ENCODE results near the gene MGMT. TPM values are rescaled to one million over a fixed set of nuclear protein-coding genes. Genes with fewer than 3 reads are reported as not detected.

Gene MGMT
- total and polyA plus RNA-seq, 4 experiments from 2014 or later, result 18.5 to 31.3 (median 24.4) TPM

GRCh38 chr10:129477051-129477450 is 10.0 kb downstream of the MGMT start:
- H3K27ac Mint-ChIP-seq, result peak overlapping the region in 1 of 7 donors; percentile 20
- no peak overlapping the region for H3K4me3 Mint-ChIP-seq
- peaks cover 21 to 38% of the 10 kb centered on the region in 2 donors for H3K36me3 Mint-ChIP-seq
- H3K4me1 ChIP-seq (ENCODE audit: insufficient read depth, low read length), result no peaks in the 10 kb centered on the region
- intact Hi-C loops (cut with micrococcal nuclease), result loop anchor here (5.0 kb wide), 1 partner anchor 415 kb away; no protein-coding TSS in a partner anchor
- no peaks in the 10 kb centered on the region for H3K27me3 Mint-ChIP-seq
- H3K27ac ChIP-seq (ENCODE audit: low read depth, low read length), result no peak overlapping the region
- ChIA-PET CTCF (ENCODE audit: partially characterized antibody) (no interaction called here), POLR2A (ENCODE audit: partially characterized antibody) (no interaction called here)
- no peak for DNase-seq
- peaks cover 0 to 7% of the 10 kb centered on the region in 2 donors for H3K9me3 ChIP-seq (ENCODE audit: control insufficient read depth in 1 of 2, low read length in 2 of 2)
- H3K4me3 ChIP-seq (ENCODE audit: low read length in 2 of 2), result no peak overlapping the region
- H3K4me1 Mint-ChIP-seq, result peaks cover 8 to 21% (median 12%) of the 10 kb centered on the region in 4 donors
- no peaks in the 10 kb centered on the region for H3K27me3 ChIP-seq (ENCODE audit: insufficient read depth, low read length)
- no peaks in the 10 kb centered on the region for H3K36me3 ChIP-seq (ENCODE audit: insufficient read depth, low read length)
- peaks cover 5 to 27% (median 19%) of the 10 kb centered on the region in 8 donors for H3K9me3 Mint-ChIP-seq

- Mint-ChIP-seq H3K27me3 (no peaks in the 10 kb centered on the region), H3K27ac (no peak overlapping the region), H3K36me3 (peaks cover 34 to 38% of the 10 kb centered on the region in 2 donors), H3K9me3 (peaks cover 7 to 66% (median 47%) of the 10 kb centered on the region in 8 donors), H3K4me1 (peaks cover 0 to 9% (median 7%) of the 10 kb centered on the region in 4 donors), H3K4me3 (no peak overlapping the region)
- Histone ChIP-seq H3K4me1 (ENCODE audit: insufficient read depth, low read length) (no peaks in the 10 kb centered on the region), H3K27me3 (ENCODE audit: insufficient read depth, low read length) (no peaks in the 10 kb centered on the region), H3K4me3 (ENCODE audit: low read length in 2 of 2) (no peak overlapping the region), H3K9me3 (ENCODE audit: control insufficient read depth in 1 of 2, low read length in 2 of 2) (peaks cover 0 to 13% of the 10 kb centered on the region in 2 donors), H3K27ac (ENCODE audit: low read depth, low read length) (no peak overlapping the region), H3K36me3 (ENCODE audit: insufficient read depth, low read length) (no peaks in the 10 kb centered on the region)
- DNase-seq, result no peak
- intact Hi-C loops (cut with micrococcal nuclease), result no loop called here
- ChIA-PET POLR2A (ENCODE audit: partially characterized antibody) (no interaction called here), CTCF (ENCODE audit: partially characterized antibody) (no interaction called here)
These were observed 14.6 kb downstream of the MGMT start for GRCh38 chr10:129481641-129482040.

DNA sequence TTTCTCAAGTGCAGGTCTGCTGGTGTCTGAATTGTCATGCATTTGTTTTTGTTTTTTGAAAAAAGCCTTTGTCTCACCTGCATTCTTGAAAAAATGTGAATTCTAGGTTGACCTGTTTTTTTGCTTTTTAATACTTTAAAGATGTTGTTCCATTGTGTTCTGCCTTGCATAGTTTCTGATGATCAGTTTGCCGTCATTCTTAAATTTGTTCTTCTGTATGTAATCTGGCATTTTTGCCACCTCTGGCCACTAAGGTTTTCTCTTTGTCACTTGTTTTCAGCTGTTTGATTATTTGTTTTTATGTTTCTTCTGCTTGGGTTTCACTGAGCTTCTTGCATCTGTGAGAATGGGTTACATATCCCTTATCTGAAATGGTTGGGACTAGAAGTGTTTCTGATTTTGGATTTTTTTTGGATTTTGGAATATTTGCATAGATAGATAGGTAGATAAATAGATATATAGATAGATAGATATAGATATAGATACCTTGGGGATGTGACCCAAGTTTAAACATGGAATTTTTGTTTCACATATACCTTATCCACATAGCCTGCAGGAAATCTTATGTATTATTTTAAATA is 16.5 kb downstream of the MGMT start:
- ChIA-PET POLR2A (ENCODE audit: partially characterized antibody) (no interaction called here), CTCF (ENCODE audit: partially characterized antibody) (no interaction called here)
- no peaks in the 10 kb centered on the region for H3K27me3 Mint-ChIP-seq
- no peaks in the 10 kb centered on the region for H3K36me3 ChIP-seq (ENCODE audit: insufficient read depth, low read length)
- peaks cover 0 to 10% (median 2%) of the 10 kb centered on the region in 4 donors for H3K4me1 Mint-ChIP-seq
- DNase-seq, result no peak
- no peaks in the 10 kb centered on the region for H3K4me1 ChIP-seq (ENCODE audit: insufficient read depth, low read length)
- H3K9me3 Mint-ChIP-seq, result peaks cover 7 to 75% (median 50%) of the 10 kb centered on the region in 8 donors
- H3K4me3 Mint-ChIP-seq, result no peak overlapping the region
- H3K9me3 ChIP-seq (ENCODE audit: control insufficient read depth in 1 of 2, low read length in 2 of 2), result peaks cover 0 to 13% of the 10 kb centered on the region in 2 donors
- H3K27me3 ChIP-seq (ENCODE audit: insufficient read depth, low read length), result no peaks in the 10 kb centered on the region
- no peak overlapping the region for H3K27ac Mint-ChIP-seq
- intact Hi-C loops (cut with micrococcal nuclease), result no loop called here
- H3K4me3 ChIP-seq (ENCODE audit: low read length in 2 of 2), result no peak overlapping the region
- H3K36me3 Mint-ChIP-seq, result peaks cover 32 to 43% of the 10 kb centered on the region in 2 donors
- no peak overlapping the region for H3K27ac ChIP-seq (ENCODE audit: low read depth, low read length)

DNA sequence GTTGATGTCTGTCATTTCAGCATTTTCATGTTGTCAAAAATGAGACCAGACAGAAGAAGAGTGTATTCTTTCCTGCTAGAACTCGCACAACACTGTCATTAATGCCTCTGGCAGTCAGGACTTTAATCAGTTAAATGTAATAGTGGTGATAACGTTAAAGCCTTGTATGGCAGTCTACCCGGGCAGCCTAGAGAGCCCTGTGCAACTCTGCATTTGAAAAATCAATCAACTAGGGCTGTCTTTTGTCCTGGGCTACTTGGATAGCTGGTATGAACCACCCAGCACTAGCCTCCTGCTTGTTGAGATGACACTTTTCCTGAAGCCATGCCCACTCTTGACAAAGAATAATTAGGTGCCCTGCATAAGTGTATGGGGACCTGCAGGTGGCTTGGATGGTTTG is 19.8 kb downstream of the MGMT start:
- ChIA-PET POLR2A (ENCODE audit: partially characterized antibody) (no interaction called here), CTCF (ENCODE audit: partially characterized antibody) (no interaction called here)
- H3K4me3 Mint-ChIP-seq, result no peak overlapping the region
- no peak overlapping the region for H3K4me3 ChIP-seq (ENCODE audit: low read length in 2 of 2)
- no peak overlapping the region for H3K27ac Mint-ChIP-seq
- H3K4me1 Mint-ChIP-seq, result peaks cover 0 to 10% (median 3%) of the 10 kb centered on the region in 4 donors
- H3K36me3 Mint-ChIP-seq, result peaks cover 33 to 37% of the 10 kb centered on the region in 2 donors
- peaks cover 3 to 81% (median 58%) of the 10 kb centered on the region in 8 donors for H3K9me3 Mint-ChIP-seq
- H3K27me3 ChIP-seq (ENCODE audit: insufficient read depth, low read length), result no peaks in the 10 kb centered on the region
- no peaks in the 10 kb centered on the region for H3K27me3 Mint-ChIP-seq
- DNase-seq, result no peak
- intact Hi-C loops (cut with micrococcal nuclease), result no loop called here
- H3K4me1 ChIP-seq (ENCODE audit: insufficient read depth, low read length), result no peaks in the 10 kb centered on the region
- peaks cover 0 to 5% of the 10 kb centered on the region in 2 donors for H3K9me3 ChIP-seq (ENCODE audit: control insufficient read depth in 1 of 2, low read length in 2 of 2)
- H3K27ac ChIP-seq (ENCODE audit: low read depth, low read length), result no peak overlapping the region
- no peaks in the 10 kb centered on the region for H3K36me3 ChIP-seq (ENCODE audit: insufficient read depth, low read length)

DNA sequence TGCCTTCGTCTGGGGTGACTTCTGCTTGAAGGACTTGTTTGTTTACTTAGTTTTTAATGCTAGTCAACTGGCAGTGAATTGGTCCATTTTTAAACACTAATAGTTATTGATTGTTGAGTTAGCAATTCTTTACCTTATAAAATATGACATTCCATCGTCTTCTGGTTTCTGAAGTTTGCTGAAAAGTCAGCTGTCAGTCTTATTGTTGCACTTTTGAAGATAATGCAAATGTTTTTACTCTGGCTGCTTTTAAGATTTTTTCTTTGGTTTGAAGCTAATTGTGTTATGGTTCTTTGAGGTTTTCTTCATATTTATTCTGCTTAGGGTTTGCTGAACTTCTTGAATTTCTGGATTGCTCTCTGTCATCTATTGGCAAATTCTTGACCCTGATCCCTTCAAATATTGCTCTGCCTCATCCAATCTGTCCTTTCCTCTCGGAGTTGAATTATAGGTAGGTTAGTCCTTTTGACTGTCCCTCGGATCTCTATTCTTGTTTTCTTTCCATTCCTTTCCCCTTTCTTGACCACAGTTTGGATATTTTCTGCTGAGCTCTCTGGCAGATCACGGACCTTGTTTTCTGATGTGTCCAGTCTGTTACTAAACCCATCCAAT is 24.2 kb downstream of the MGMT start:
- no peak for DNase-seq
- Histone ChIP-seq H3K9me3 (ENCODE audit: control insufficient read depth in 1 of 2, low read length in 2 of 2) (no peaks in the 10 kb centered on the region), H3K27ac (ENCODE audit: low read depth, low read length) (no peak overlapping the region), H3K4me1 (ENCODE audit: insufficient read depth, low read length) (no peaks in the 10 kb centered on the region), H3K36me3 (ENCODE audit: insufficient read depth, low read length) (no peaks in the 10 kb centered on the region), H3K27me3 (ENCODE audit: insufficient read depth, low read length) (no peaks in the 10 kb centered on the region), H3K4me3 (ENCODE audit: low read length in 2 of 2) (no peak overlapping the region)
- Mint-ChIP-seq H3K4me1 (peaks cover 0 to 15% (median 11%) of the 10 kb centered on the region in 4 donors), H3K4me3 (no peak overlapping the region), H3K9me3 (peaks cover 0 to 69% (median 41%) of the 10 kb centered on the region in 8 donors), H3K36me3 (peaks cover 32 to 40% of the 10 kb centered on the region in 2 donors), H3K27ac (no peak overlapping the region), H3K27me3 (no peaks in the 10 kb centered on the region)
- ChIA-PET POLR2A (ENCODE audit: partially characterized antibody) (interaction anchor here (1.0 kb wide), 1 partner anchor 24 kb away, joined by 3 read pairs; the partner anchor contains the start of gene MGMT), CTCF (ENCODE audit: partially characterized antibody) (no interaction called here)
- intact Hi-C loops (cut with micrococcal nuclease), result no loop called here

GRCh38 chr10:129494176-129494575 is 27.1 kb downstream of the MGMT start:
- peaks cover 0 to 55% (median 40%) of the 10 kb centered on the region in 8 donors for H3K9me3 Mint-ChIP-seq
- no peak overlapping the region for H3K27ac ChIP-seq (ENCODE audit: low read depth, low read length)
- no peak overlapping the region for H3K4me3 ChIP-seq (ENCODE audit: low read length in 2 of 2)
- H3K4me3 Mint-ChIP-seq, result no peak overlapping the region
- H3K36me3 ChIP-seq (ENCODE audit: insufficient read depth, low read length), result no peaks in the 10 kb centered on the region
- DNase-seq, result no peak
- H3K36me3 Mint-ChIP-seq, result peaks cover 39 to 55% of the 10 kb centered on the region in 2 donors
- peaks cover 0 to 17% (median 12%) of the 10 kb centered on the region in 4 donors for H3K4me1 Mint-ChIP-seq
- H3K9me3 ChIP-seq (ENCODE audit: control insufficient read depth in 1 of 2, low read length in 2 of 2), result no peaks in the 10 kb centered on the region
- intact Hi-C loops (cut with micrococcal nuclease), result no loop called here
- H3K27me3 Mint-ChIP-seq, result no peaks in the 10 kb centered on the region
- POLR2A ChIA-PET (ENCODE audit: partially characterized antibody), result no interaction called here
- H3K27me3 ChIP-seq (ENCODE audit: insufficient read depth, low read length), result no peaks in the 10 kb centered on the region
- H3K27ac Mint-ChIP-seq, result no peak overlapping the region
- no peaks in the 10 kb centered on the region for H3K4me1 ChIP-seq (ENCODE audit: insufficient read depth, low read length)
- CTCF ChIA-PET (ENCODE audit: partially characterized antibody), result no interaction called here

- no peak overlapping the region for H3K4me3 Mint-ChIP-seq
- no peak overlapping the region for H3K27ac Mint-ChIP-seq
- peaks cover 36 to 57% of the 10 kb centered on the region in 2 donors for H3K36me3 Mint-ChIP-seq
- Histone ChIP-seq H3K4me1 (ENCODE audit: insufficient read depth, low read length) (no peaks in the 10 kb centered on the region), H3K36me3 (ENCODE audit: insufficient read depth, low read length) (no peaks in the 10 kb centered on the region), H3K27ac (ENCODE audit: low read depth, low read length) (no peak overlapping the region), H3K27me3 (ENCODE audit: insufficient read depth, low read length) (no peaks in the 10 kb centered on the region), H3K4me3 (ENCODE audit: low read length in 2 of 2) (no peak overlapping the region), H3K9me3 (ENCODE audit: control insufficient read depth in 1 of 2, low read length in 2 of 2) (no peaks in the 10 kb centered on the region)
- ChIA-PET POLR2A (ENCODE audit: partially characterized antibody) (no interaction called here), CTCF (ENCODE audit: partially characterized antibody) (no interaction called here)
- H3K27me3 Mint-ChIP-seq, result no peaks in the 10 kb centered on the region
- DNase-seq, result no peak
- peaks cover 0 to 14% (median 12%) of the 10 kb centered on the region in 4 donors for H3K4me1 Mint-ChIP-seq
- intact Hi-C loops (cut with micrococcal nuclease), result no loop called here
- peaks cover 0 to 53% (median 34%) of the 10 kb centered on the region in 8 donors for H3K9me3 Mint-ChIP-seq
These were observed 27.7 kb downstream of the MGMT start for GRCh38 chr10:129494740-129495139.

Measured in CD4-positive, alpha-beta memory T cell (primary cell).